ENCODE results near the gene RAD23A. TPM values are rescaled to one million over a fixed set of nuclear protein-coding genes. Genes with fewer than 3 reads are reported as not detected.
A peak's percentile ranks its signal among the peaks of the same experiment; 100 is the strongest.

RAD23A gene
- total and polyA plus RNA-seq, 2 of the 4 experiments (the other 2 are of a cell fraction) = 54.3 to 67.8 TPM

- 100% methylated on average over 3 of the region's 7 CpGs; no CpG with 5 or more reads in 1 of the 2 experiments for WGBS, 2 experiments (ENCODE audit: extremely low coverage in 2 of 2, insufficient read length in 1 of 2)
- H2AFZ ChIP-seq (replicated peaks; ENCODE audit: low read length, poor library complexity) = no peak overlapping the region
- H3K9ac ChIP-seq (ENCODE audit: low read depth, low read length) = no peak overlapping the region
- H2BK15ac ChIP-seq (ENCODE audit: low read depth, low read length) = no peak overlapping the region
- DNase-seq (no peak), ATAC-seq (ENCODE audit: low read depth) (no peak)
- no peaks in the 10 kb centered on the region for H3K9me3 ChIP-seq (ENCODE audit: control insufficient read depth, insufficient read depth, low read length)
- no peak overlapping the region for H4K8ac ChIP-seq (ENCODE audit: low read depth in 2 of 2, low read length in 2 of 2)
- no peak overlapping the region for H3K4ac ChIP-seq (ENCODE audit: low read depth, low read length)
- no peak overlapping the region for H4K91ac ChIP-seq (ENCODE audit: insufficient read depth, low read depth, low read length)
- no peak overlapping the region for H3K56ac ChIP-seq (ENCODE audit: extremely low read depth, insufficient read depth, low read length)
- H3K4me2 ChIP-seq (ENCODE audit: low read depth, low read length) = no peak overlapping the region
- H3K14ac ChIP-seq (replicated peaks; ENCODE audit: low read depth, low read length) = no peak overlapping the region
- H2BK5ac ChIP-seq (ENCODE audit: low read depth, low read length, poor library complexity, severe bottlenecking) = no peak overlapping the region
- H3K27ac ChIP-seq (ENCODE audit: insufficient read depth, low read length) = no peak overlapping the region
- H3K4me1 ChIP-seq (ENCODE audit: control insufficient read depth, insufficient read depth, low read length) = peaks cover 13% of the 10 kb centered on the region
- peaks cover 18% of the 10 kb centered on the region for H4K20me1 ChIP-seq (ENCODE audit: insufficient read depth, low read length)
- no peak overlapping the region for H4K5ac ChIP-seq (ENCODE audit: low read depth, low read length)
- TF ChIP-seq RAD21 (IDR thresholded peaks at IDR 0.05; ENCODE audit: low read length) (no peak), BHLHE40 (IDR thresholded peaks at IDR 0.05; ENCODE audit: low read depth, low read length) (no peak)
- CTCF ChIA-PET = interaction anchor here (3.3 kb wide), 1 partner anchor 68 kb away, joined by 10 read pairs; no protein-coding TSS in a partner anchor
- POLR2A ChIA-PET (ENCODE audit: unreplicated experiment) = no interaction called here
- dilution Hi-C loops (cut with HindIII; ENCODE audit: low sequenced_read_pairs, unreplicated experiment) (no loop called here), in situ Hi-C loops (cut with MboI; ENCODE audit: low sequenced_read_pairs) (loop anchor here (25.0 kb wide), 1 partner anchor 744 kb away; a partner anchor contains a TSS), intact Hi-C loops (cut with micrococcal nuclease) (no loop called here)
- peaks cover 3% of the 10 kb centered on the region for H3K36me3 ChIP-seq (ENCODE audit: control insufficient read depth, insufficient read depth, low read length)
- no TSS peak for BruUV-seq (replicated peaks)
- no peak overlapping the region for H3K4me3 ChIP-seq (ENCODE audit: insufficient read depth, low read depth, low read length)
- H2BK120ac ChIP-seq (ENCODE audit: low read depth, low read length) = no peak overlapping the region
- peak overlapping the region; percentile 88 for H2AK9ac ChIP-seq (replicated peaks; ENCODE audit: low read depth, low read length, poor library complexity)
- no peaks in the 10 kb centered on the region for H3K27me3 ChIP-seq (ENCODE audit: control insufficient read depth, insufficient read depth, low read length)
- peaks cover 9 to 29% of the 10 kb centered on the region in 2 experiments for H3K79me1 ChIP-seq (ENCODE audit: low read depth in 1 of 2, low read length in 2 of 2)
- no peak overlapping the region for H2BK20ac ChIP-seq (ENCODE audit: low read depth, low read length)
- no peak overlapping the region for H2AK5ac ChIP-seq (ENCODE audit: low read depth, low read length)
- no peak overlapping the region for H3K23ac ChIP-seq (ENCODE audit: low read depth, low read length)
- H3K9me1 ChIP-seq (ENCODE audit: insufficient read depth, low read length) = peaks cover 12% of the 10 kb centered on the region
- no peak overlapping the region for H3K18ac ChIP-seq (ENCODE audit: low read depth, low read length)
These were observed 47.9 kb downstream of the RAD23A start for GRCh38 chr19:12993562-12993961.

Data from IMR-90 (cell line).